Measurements from ENCODE around the gene MCMBP. TPM values are rescaled to one million over a fixed set of nuclear protein-coding genes. Genes with fewer than 3 reads are reported as not detected.

Gene MCMBP
- total RNA-seq, 1 donor: 48.1 TPM

GRCh38 chr10:119806334-119807130 is 66.1 kb downstream of the MCMBP start:
- Histone ChIP-seq H3K36me3 (ENCODE audit: insufficient read depth, low read length) (no peaks in the 10 kb centered on the region), H4K20me1 (ENCODE audit: insufficient read depth, low read length) (no peaks in the 10 kb centered on the region), H3K4me3 (ENCODE audit: insufficient read depth, low read length) (no peak overlapping the region), H2AFZ (ENCODE audit: low read length) (no peak overlapping the region), H3K79me2 (ENCODE audit: insufficient read depth, low read length) (no peaks in the 10 kb centered on the region), H3K4me1 (ENCODE audit: insufficient read depth, low read length) (peaks cover 4% of the 10 kb centered on the region), H3K4me2 (ENCODE audit: insufficient read depth, low read length) (no peak overlapping the region), H3K9me3 (ENCODE audit: low read depth, low read length) (no peaks in the 10 kb centered on the region), H3K27me3 (ENCODE audit: insufficient read depth, low read length) (no peaks in the 10 kb centered on the region), H3K27ac (ENCODE audit: low read depth, low read length) (no peak overlapping the region)
- no peak for DNase-seq (ENCODE audit: insufficient read length, low spot score, missing footprints)
- TF ChIP-seq CTCF (IDR thresholded peaks at IDR 0.05; ENCODE audit: extremely low read depth, low read depth, low read length): no peak

- Histone ChIP-seq H3K27ac (ENCODE audit: low read depth, low read length) (no peak overlapping the region), H4K20me1 (ENCODE audit: insufficient read depth, low read length) (no peaks in the 10 kb centered on the region), H3K9me3 (ENCODE audit: low read depth, low read length) (no peaks in the 10 kb centered on the region), H3K27me3 (ENCODE audit: insufficient read depth, low read length) (no peaks in the 10 kb centered on the region), H3K4me3 (ENCODE audit: insufficient read depth, low read length) (no peak overlapping the region), H3K79me2 (ENCODE audit: insufficient read depth, low read length) (no peaks in the 10 kb centered on the region), H3K36me3 (ENCODE audit: insufficient read depth, low read length) (no peaks in the 10 kb centered on the region), H3K4me2 (ENCODE audit: insufficient read depth, low read length) (no peak overlapping the region), H3K4me1 (ENCODE audit: insufficient read depth, low read length) (peaks cover 4% of the 10 kb centered on the region), H2AFZ (ENCODE audit: low read length) (no peak overlapping the region)
- TF ChIP-seq CTCF (IDR thresholded peaks at IDR 0.05; ENCODE audit: extremely low read depth, low read depth, low read length): no peak
- no peak for DNase-seq (ENCODE audit: insufficient read length, low spot score, missing footprints)
These were observed 66.9 kb downstream of the MCMBP start for GRCh38 chr10:119805702-119806230.

- Histone ChIP-seq H2AFZ (ENCODE audit: low read length) (no peak overlapping the region), H3K27ac (ENCODE audit: low read depth, low read length) (no peak overlapping the region), H3K4me2 (ENCODE audit: insufficient read depth, low read length) (peak overlapping the region; percentile 3), H3K4me1 (ENCODE audit: insufficient read depth, low read length) (peaks cover 4% of the 10 kb centered on the region), H4K20me1 (ENCODE audit: insufficient read depth, low read length) (no peaks in the 10 kb centered on the region), H3K27me3 (ENCODE audit: insufficient read depth, low read length) (no peaks in the 10 kb centered on the region), H3K36me3 (ENCODE audit: insufficient read depth, low read length) (no peaks in the 10 kb centered on the region), H3K9me3 (ENCODE audit: low read depth, low read length) (no peaks in the 10 kb centered on the region), H3K79me2 (ENCODE audit: insufficient read depth, low read length) (no peaks in the 10 kb centered on the region), H3K4me3 (ENCODE audit: insufficient read depth, low read length) (no peak overlapping the region)
- TF ChIP-seq CTCF (IDR thresholded peaks at IDR 0.05; ENCODE audit: extremely low read depth, low read depth, low read length): no peak
- peak; percentile 87 for DNase-seq (ENCODE audit: insufficient read length, low spot score, missing footprints)
These were observed 69.4 kb downstream of the MCMBP start for GRCh38 chr10:119803264-119803663.

- H3K9me3 ChIP-seq (ENCODE audit: low read depth, low read length): no peaks in the 10 kb centered on the region
- H3K4me3 ChIP-seq (ENCODE audit: insufficient read depth, low read length): no peak overlapping the region
- no peaks in the 10 kb centered on the region for H3K79me2 ChIP-seq (ENCODE audit: insufficient read depth, low read length)
- H3K27ac ChIP-seq (ENCODE audit: low read depth, low read length): no peak overlapping the region
- TF ChIP-seq CTCF (IDR thresholded peaks at IDR 0.05; ENCODE audit: extremely low read depth, low read depth, low read length): no peak
- no peak for DNase-seq (ENCODE audit: insufficient read length, low spot score, missing footprints)
- peaks cover 4% of the 10 kb centered on the region for H3K4me1 ChIP-seq (ENCODE audit: insufficient read depth, low read length)
- H3K27me3 ChIP-seq (ENCODE audit: insufficient read depth, low read length): no peaks in the 10 kb centered on the region
- H2AFZ ChIP-seq (ENCODE audit: low read length): no peak overlapping the region
- H3K36me3 ChIP-seq (ENCODE audit: insufficient read depth, low read length): no peaks in the 10 kb centered on the region
- H3K4me2 ChIP-seq (ENCODE audit: insufficient read depth, low read length): no peak overlapping the region
- no peaks in the 10 kb centered on the region for H4K20me1 ChIP-seq (ENCODE audit: insufficient read depth, low read length)
These were observed 70.6 kb downstream of the MCMBP start for GRCh38 chr10:119801998-119802538.

All from osteoblast (primary cell).